ENCODE measurements around the gene MAML3.

The MAML3 gene

GRCh38 chr4:139806929-139807328 lies 347.1 kb downstream of the MAML3 start:
- Histone ChIP-seq H3K79me2 (ENCODE audit: control insufficient read depth, low read length) (no peaks in the 10 kb centered on the region), H3K4me1 (ENCODE audit: control insufficient read depth, low read length) (peaks cover 3% of the 10 kb centered on the region; the same call in 1 of the 2 replicates), H3K9me3 (ENCODE audit: control insufficient read depth, insufficient read depth, low read length) (no peaks in the 10 kb centered on the region), H3K4me2 (ENCODE audit: low read length) (no peak overlapping the region), H3K27me3 (ENCODE audit: control insufficient read depth, low read length) (no peaks in the 10 kb centered on the region), H3K27ac (ENCODE audit: low read depth, low read length) (no peak overlapping the region), H3K9me2 (replicated peaks; ENCODE audit: control insufficient read depth, low read length) (no peaks in the 10 kb centered on the region), H3F3A (ENCODE audit: control insufficient read depth, insufficient read depth) (no peaks in the 10 kb centered on the region), H3K4me3 (ENCODE audit: low read length) (no peak overlapping the region), H3K36me3 (ENCODE audit: control insufficient read depth, low read length) (no peaks in the 10 kb centered on the region), H4K20me1 (ENCODE audit: control insufficient read depth, insufficient read depth, low read depth, low read length) (no peaks in the 10 kb centered on the region)
- TF ChIP-seq CTCF (IDR thresholded peaks at IDR 0.05; ENCODE audit: low read depth, low read length, poor library complexity, severe bottlenecking) (peak; percentile 10), EZH2phosphoT487 (IDR thresholded peaks at IDR 0.05; ENCODE audit: borderline replicate concordance, low read length) (no peak)

GRCh38 chr4:139802931-139803330 lies 351.1 kb downstream of the MAML3 start:
- no peaks in the 10 kb centered on the region for H3K36me3 ChIP-seq (ENCODE audit: control insufficient read depth, low read length)
- H3K4me2 ChIP-seq (ENCODE audit: low read length), result no peak overlapping the region
- no peaks in the 10 kb centered on the region for H3K9me3 ChIP-seq (ENCODE audit: control insufficient read depth, insufficient read depth, low read length)
- H3K27me3 ChIP-seq (ENCODE audit: control insufficient read depth, low read length), result no peaks in the 10 kb centered on the region
- H3K4me3 ChIP-seq (ENCODE audit: low read length), result no peak overlapping the region
- no peak overlapping the region for H3K27ac ChIP-seq (ENCODE audit: low read depth, low read length)
- H3K79me2 ChIP-seq (ENCODE audit: control insufficient read depth, low read length), result no peaks in the 10 kb centered on the region
- no peaks in the 10 kb centered on the region for H4K20me1 ChIP-seq (ENCODE audit: control insufficient read depth, insufficient read depth, low read depth, low read length)
- H3F3A ChIP-seq (ENCODE audit: control insufficient read depth, insufficient read depth), result no peaks in the 10 kb centered on the region
- peaks cover 3% of the 10 kb centered on the region; the same call in 1 of the 2 replicates for H3K4me1 ChIP-seq (ENCODE audit: control insufficient read depth, low read length)
- TF ChIP-seq CTCF (IDR thresholded peaks at IDR 0.05; ENCODE audit: low read depth, low read length, poor library complexity, severe bottlenecking), result no peak
- no peak for TF ChIP-seq EZH2phosphoT487 (IDR thresholded peaks at IDR 0.05; ENCODE audit: borderline replicate concordance, low read length)
- no peaks in the 10 kb centered on the region for H3K9me2 ChIP-seq (replicated peaks; ENCODE audit: control insufficient read depth, low read length)

DNA sequence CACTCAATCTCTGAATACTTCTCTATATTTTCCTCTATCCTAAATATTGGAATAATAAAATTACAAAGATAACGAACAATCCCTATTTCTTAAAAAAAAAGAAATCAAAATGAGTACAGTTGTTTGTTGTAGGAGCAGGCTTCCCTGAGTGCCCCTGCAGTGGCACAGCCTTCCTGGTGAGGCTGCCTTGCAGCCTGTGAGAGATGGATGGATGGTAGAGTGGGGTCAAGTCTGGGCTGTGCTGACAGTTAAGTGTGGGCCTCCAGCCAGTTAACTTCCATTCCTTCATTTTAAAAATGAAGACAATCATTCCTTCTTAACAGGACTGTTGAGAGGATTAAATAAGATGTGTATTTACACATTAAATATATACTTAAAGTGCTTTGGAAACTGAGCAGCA lies 351.5 kb downstream of the MAML3 start:
- TF ChIP-seq EZH2phosphoT487 (IDR thresholded peaks at IDR 0.05; ENCODE audit: borderline replicate concordance, low read length), result no peak
- no peak for TF ChIP-seq CTCF (IDR thresholded peaks at IDR 0.05; ENCODE audit: low read depth, low read length, poor library complexity, severe bottlenecking)
- no peaks in the 10 kb centered on the region for H3K9me2 ChIP-seq (replicated peaks; ENCODE audit: control insufficient read depth, low read length)
- no peak overlapping the region for H3K27ac ChIP-seq (ENCODE audit: low read depth, low read length)
- no peaks in the 10 kb centered on the region for H3K27me3 ChIP-seq (ENCODE audit: control insufficient read depth, low read length)
- peaks cover 3% of the 10 kb centered on the region; the same call in 1 of the 2 replicates for H3K4me1 ChIP-seq (ENCODE audit: control insufficient read depth, low read length)
- no peaks in the 10 kb centered on the region for H3K9me3 ChIP-seq (ENCODE audit: control insufficient read depth, insufficient read depth, low read length)
- H3K79me2 ChIP-seq (ENCODE audit: control insufficient read depth, low read length), result no peaks in the 10 kb centered on the region
- no peaks in the 10 kb centered on the region for H4K20me1 ChIP-seq (ENCODE audit: control insufficient read depth, insufficient read depth, low read depth, low read length)
- H3K4me3 ChIP-seq (ENCODE audit: low read length), result no peak overlapping the region
- no peaks in the 10 kb centered on the region for H3K36me3 ChIP-seq (ENCODE audit: control insufficient read depth, low read length)
- H3K4me2 ChIP-seq (ENCODE audit: low read length), result no peak overlapping the region
- H3F3A ChIP-seq (ENCODE audit: control insufficient read depth, insufficient read depth), result no peaks in the 10 kb centered on the region

Data from DOHH2 (cell line).